Mucosa of descending colon (tissue), 3 donors: ENCODE results near the gene FCF1. TPM values are rescaled to one million over a fixed set of nuclear protein-coding genes. Genes with fewer than 3 reads are reported as not detected.

Experiments used
- ATAC-seq: fragments of 200-7000 bp; cut with Tn5 transposase; one replicate; pipeline ENCODE4 v1.9.1; 2020; ENCODE audit warnings: mild to moderate bottlenecking, moderate library complexity
- DNase-seq, 3 donors: peaks; one replicate each; pipeline ENCODE4 v3.0.0-alpha.2; 2020
- H3K36me3 ChIP-seq: fragments of 200-600 bp; one replicate; pipeline ENCODE4 v1.8.0; 2021; ENCODE audit warnings: low read depth, mild to moderate bottlenecking
- H3K4me1 ChIP-seq: fragments of 200-600 bp; one replicate; pipeline ENCODE4 v1.8.0; 2021; ENCODE audit warnings: low read depth, mild to moderate bottlenecking
- H3K4me3 ChIP-seq: fragments of 200-600 bp; one replicate; pipeline ENCODE4 v1.8.0; 2021; ENCODE audit warnings: mild to moderate bottlenecking
- H3K9me3 ChIP-seq: fragments of 200-600 bp; one replicate; pipeline ENCODE4 v1.8.0; 2021; ENCODE audit warnings: mild to moderate bottlenecking
- intact Hi-C, 2 donors: fragments of 100-400 bp; cut with DNase I in 1 of 2; cut with micrococcal nuclease in 1 of 2; formaldehyde crosslinking; loops; one replicate each; pipeline versions ENCODE4 v1.11.0 to v1.11.1; 2022; cut with DNase I, micrococcal nuclease
- total RNA-seq, 3 donors: library from RNA; stranded (reverse); fragmentation: NEBNext Ultra II Directional in 2 of 3; extraction: Animal tissue kit (Norgen Biotek cat#: 25700) in 2 of 3; gene quantifications; one replicate each; pipeline versions ENCODE4 v1.2.1 to v1.2.4, GENCODE V29; 2021 to 2023
- TF ChIP-seq, protein P1 (sequence below): fragments of 200-600 bp; IDR thresholded peaks from one replicate; pipeline ENCODE4 v1.8.0; 2022; ENCODE audit warnings: antibody characterized with exemption, mild to moderate bottlenecking
- donor health status: DM: no; HTN: no; CAD: no; lungs with moderate emphysema.
- donor health status: DM: no; HTN: no; CAD: no.
- donor health status: DM: no; HTN: yes; CAD: no.

The FCF1 gene
- total RNA-seq, 3 donors from 2014 or later: 31.7 to 46.5 (median 43.0) TPM

GRCh38 chr14:74698465-74698864 lies 14.5 kb upstream of the FCF1 start:
- Histone ChIP-seq H3K9me3 (peaks cover 4% of the 10 kb centered on the region), H3K4me1 (no peaks in the 10 kb centered on the region), H3K36me3 (no peaks in the 10 kb centered on the region), H3K4me3 (no peak overlapping the region)
- TF ChIP-seq, protein P1, sequence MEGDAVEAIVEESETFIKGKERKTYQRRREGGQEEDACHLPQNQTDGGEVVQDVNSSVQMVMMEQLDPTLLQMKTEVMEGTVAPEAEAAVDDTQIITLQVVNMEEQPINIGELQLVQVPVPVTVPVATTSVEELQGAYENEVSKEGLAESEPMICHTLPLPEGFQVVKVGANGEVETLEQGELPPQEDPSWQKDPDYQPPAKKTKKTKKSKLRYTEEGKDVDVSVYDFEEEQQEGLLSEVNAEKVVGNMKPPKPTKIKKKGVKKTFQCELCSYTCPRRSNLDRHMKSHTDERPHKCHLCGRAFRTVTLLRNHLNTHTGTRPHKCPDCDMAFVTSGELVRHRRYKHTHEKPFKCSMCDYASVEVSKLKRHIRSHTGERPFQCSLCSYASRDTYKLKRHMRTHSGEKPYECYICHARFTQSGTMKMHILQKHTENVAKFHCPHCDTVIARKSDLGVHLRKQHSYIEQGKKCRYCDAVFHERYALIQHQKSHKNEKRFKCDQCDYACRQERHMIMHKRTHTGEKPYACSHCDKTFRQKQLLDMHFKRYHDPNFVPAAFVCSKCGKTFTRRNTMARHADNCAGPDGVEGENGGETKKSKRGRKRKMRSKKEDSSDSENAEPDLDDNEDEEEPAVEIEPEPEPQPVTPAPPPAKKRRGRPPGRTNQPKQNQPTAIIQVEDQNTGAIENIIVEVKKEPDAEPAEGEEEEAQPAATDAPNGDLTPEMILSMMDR: no peak
- intact Hi-C loops: no loop called here
- DNase-seq: no peak
- ATAC-seq: peak; percentile 15

DNA sequence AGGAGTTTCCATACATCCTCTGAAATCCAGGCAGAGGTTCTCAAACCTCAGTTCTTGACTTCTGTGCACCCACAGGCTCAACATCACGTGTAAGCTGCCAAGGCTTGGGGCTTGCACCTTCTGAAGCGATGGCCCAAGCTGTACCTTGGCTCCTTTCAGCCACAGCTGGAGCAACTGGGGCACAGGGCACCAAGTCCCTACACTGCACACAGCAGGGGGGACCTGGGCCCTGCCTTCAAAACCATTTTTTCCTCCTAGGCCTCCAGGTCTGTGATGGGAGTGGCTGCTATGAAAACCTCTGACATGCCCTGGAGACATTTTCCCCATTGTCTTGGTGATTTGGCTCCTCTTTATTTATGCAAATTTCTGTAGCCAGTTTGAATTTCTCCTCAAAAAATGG lies 10.7 kb upstream of the FCF1 start:
- no peaks in the 10 kb centered on the region for H3K4me1 ChIP-seq
- ATAC-seq (no peak), DNase-seq (no peak)
- intact Hi-C loops: no loop called here
- no peak overlapping the region for H3K4me3 ChIP-seq
- H3K9me3 ChIP-seq: peaks cover 4% of the 10 kb centered on the region
- H3K36me3 ChIP-seq: no peaks in the 10 kb centered on the region
- TF ChIP-seq, protein P1: no peak

GRCh38 chr14:74703043-74703442 lies 9.9 kb upstream of the FCF1 start:
- Histone ChIP-seq H3K4me3 (no peak overlapping the region), H3K4me1 (no peaks in the 10 kb centered on the region), H3K9me3 (peaks cover 4% of the 10 kb centered on the region), H3K36me3 (no peaks in the 10 kb centered on the region)
- TF ChIP-seq, protein P1: no peak
- intact Hi-C loops: no loop called here
- no peak for DNase-seq
- ATAC-seq: no peak

- no peaks in the 10 kb centered on the region for H3K36me3 ChIP-seq
- no peak overlapping the region for H3K4me3 ChIP-seq
- DNase-seq (no peak), ATAC-seq (no peak)
- intact Hi-C loops: no loop called here
- H3K9me3 ChIP-seq: peaks cover 4% of the 10 kb centered on the region
- no peaks in the 10 kb centered on the region for H3K4me1 ChIP-seq
- TF ChIP-seq, protein P1: no peak
These were observed 8.3 kb upstream of the FCF1 start for GRCh38 chr14:74704656-74705055.

GRCh38 chr14:74705613-74706500 lies 7.1 kb upstream of the FCF1 start:
- Histone ChIP-seq H3K4me1 (no peaks in the 10 kb centered on the region), H3K36me3 (no peaks in the 10 kb centered on the region), H3K4me3 (no peak overlapping the region), H3K9me3 (peaks cover 4% of the 10 kb centered on the region)
- intact Hi-C loops: no loop called here
- no peak for ATAC-seq
- no peak for DNase-seq
- TF ChIP-seq, protein P1: no peak
